Measurements from ENCODE around the gene CNTLN.
"Not testable (repeated sequence)": the region's sequence is repeated elsewhere in the genome, so short reads cannot be mapped to it uniquely, and the experiment has no call there.

Gene CNTLN

DNA sequence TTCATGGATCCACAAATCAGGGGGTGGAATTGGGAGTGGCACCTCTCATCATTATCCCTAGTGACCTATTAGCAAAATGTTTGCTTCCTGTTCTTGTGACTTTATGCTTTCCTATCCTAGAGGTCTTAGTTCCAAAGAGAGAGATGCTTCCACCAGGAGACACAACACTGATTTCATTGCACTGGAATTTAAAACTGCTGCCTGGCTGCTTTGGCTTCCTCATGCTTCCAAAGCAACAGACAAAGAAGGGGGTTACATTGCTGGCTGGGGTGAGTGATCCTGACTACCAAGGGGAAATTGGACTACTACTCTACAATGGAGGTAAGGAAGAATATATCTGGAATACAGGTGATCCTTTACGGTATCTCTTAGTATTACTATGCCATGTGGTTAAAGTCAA lies 374.9 kb downstream of the CNTLN start:
- H3K36me3 ChIP-seq: no peaks in the 10 kb centered on the region
- intact Hi-C loops (cut with DNase I; ENCODE audit: low total_unique reads): no loop called here
- H3K27me3 ChIP-seq: no peaks in the 10 kb centered on the region
- no peaks in the 10 kb centered on the region for H3K9me3 ChIP-seq
- TF ChIP-seq CTCF (IDR thresholded peaks at IDR 0.05): no peak
- no peaks in the 10 kb centered on the region for H3K4me1 ChIP-seq
- DNase-seq: no peak
- no peak overlapping the region for H3K27ac ChIP-seq
- no peak overlapping the region for H3K4me3 ChIP-seq

GRCh38 chr9:17519761-17520160 lies 384.9 kb downstream of the CNTLN start:
- H3K27ac ChIP-seq: no peak overlapping the region
- H3K9me3 ChIP-seq: no peaks in the 10 kb centered on the region
- intact Hi-C loops (cut with DNase I; ENCODE audit: low total_unique reads): no loop called here
- H3K4me3 ChIP-seq: no peak overlapping the region
- H3K4me1 ChIP-seq: no peaks in the 10 kb centered on the region
- H3K27me3 ChIP-seq: no peaks in the 10 kb centered on the region
- no peak for DNase-seq
- no peak for TF ChIP-seq CTCF (IDR thresholded peaks at IDR 0.05)
- H3K36me3 ChIP-seq: no peaks in the 10 kb centered on the region

DNA sequence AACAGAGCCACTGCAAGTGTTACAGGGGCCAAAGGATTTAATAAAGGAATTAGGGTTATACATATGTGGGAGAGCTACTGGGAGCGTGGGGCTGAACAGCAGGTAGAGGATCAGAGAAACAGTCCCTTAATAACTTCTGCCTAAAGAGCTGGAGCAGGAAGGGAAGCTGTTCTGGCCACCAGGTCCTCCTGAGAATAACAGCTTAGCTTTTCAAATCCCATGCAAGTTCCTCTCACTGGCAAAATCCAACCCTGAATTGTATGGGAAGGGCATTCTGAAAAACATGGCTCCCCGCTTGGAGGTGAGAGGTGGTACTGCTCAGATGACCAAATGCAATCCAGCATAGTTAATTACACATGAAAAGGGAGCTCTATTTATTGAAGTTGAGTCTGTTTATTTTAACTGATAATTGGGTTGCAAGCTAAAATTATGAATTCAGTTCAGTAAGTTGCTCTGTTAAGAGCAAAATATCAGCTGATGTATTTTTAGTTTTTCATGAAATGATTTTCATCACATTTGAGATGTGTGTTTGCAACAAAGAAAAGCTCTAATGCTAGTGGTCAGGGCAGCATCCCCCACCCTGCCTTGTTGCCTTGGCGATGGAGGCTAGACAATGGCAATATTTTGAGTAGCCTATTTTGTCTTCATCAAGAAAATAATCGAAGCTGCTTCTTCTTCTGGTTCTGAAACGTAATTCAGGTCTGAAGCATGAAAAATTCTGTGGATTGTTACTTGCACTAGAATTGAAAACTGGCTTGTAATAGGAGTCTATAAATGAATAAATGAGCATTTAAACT lies 385.6 kb downstream of the CNTLN start:
- intact Hi-C loops (cut with DNase I; ENCODE audit: low total_unique reads): no loop called here
- DNase-seq: no peak

GRCh38 chr9:17521100-17521855 lies 386.4 kb downstream of the CNTLN start:
- no peak for TF ChIP-seq CTCF (IDR thresholded peaks at IDR 0.05)
- Histone ChIP-seq H3K27me3 (no peaks in the 10 kb centered on the region), H3K4me3 (no peak overlapping the region), H3K27ac (no peak overlapping the region), H3K9me3 (no peaks in the 10 kb centered on the region), H3K4me1 (no peaks in the 10 kb centered on the region), H3K36me3 (no peaks in the 10 kb centered on the region)
- DNase-seq: no peak
- intact Hi-C loops (cut with DNase I; ENCODE audit: low total_unique reads): no loop called here

More for the DNA sequence above, 385.6 kb downstream of the CNTLN start:
- no peak for TF ChIP-seq CTCF (IDR thresholded peaks at IDR 0.05)
- H3K4me1 ChIP-seq: no peaks in the 10 kb centered on the region
- H3K27ac ChIP-seq: no peak overlapping the region
- no peaks in the 10 kb centered on the region for H3K27me3 ChIP-seq
- no peak overlapping the region for H3K4me3 ChIP-seq
- no peaks in the 10 kb centered on the region for H3K36me3 ChIP-seq
- H3K9me3 ChIP-seq: no peaks in the 10 kb centered on the region

DNA sequence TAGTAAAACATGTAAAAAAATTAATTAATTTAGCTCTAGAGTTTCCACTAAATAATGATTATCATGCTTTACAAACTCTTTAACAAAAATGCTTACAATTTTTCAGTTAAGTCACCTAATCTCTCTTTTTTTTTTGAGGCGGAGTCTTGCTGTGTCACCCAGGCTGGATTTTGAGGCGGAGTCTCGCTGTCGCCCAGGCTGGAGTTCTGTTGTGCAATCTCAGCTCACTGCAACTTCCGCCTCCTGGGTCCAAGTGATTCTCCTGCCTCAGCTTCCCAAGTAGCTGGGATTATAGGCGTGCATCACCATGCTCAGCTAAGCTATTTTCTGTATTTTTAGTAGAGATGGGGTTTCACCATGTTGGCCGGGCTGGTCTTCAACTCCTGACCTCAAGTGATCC lies 391.9 kb downstream of the CNTLN start:
- intact Hi-C loops (cut with DNase I; ENCODE audit: low total_unique reads): not testable (repeated sequence)

DNA sequence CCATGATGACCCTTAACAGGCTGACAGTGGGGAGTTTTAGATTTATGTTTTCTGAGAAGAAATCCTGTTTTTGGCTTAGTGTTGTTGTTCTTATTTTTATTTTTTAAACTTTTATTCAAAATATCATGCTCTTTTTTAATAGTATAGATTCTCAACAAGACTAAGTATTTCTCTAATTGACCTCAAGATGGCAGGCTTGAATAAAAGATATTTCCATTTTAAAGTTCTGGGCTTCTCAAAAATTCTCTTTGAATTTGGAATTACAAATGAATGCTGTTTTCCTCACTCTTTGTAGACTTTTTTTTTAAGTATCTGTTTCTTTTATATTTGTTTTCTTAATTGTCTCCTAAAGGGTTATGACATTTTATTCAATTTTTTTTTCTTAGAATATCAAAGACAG lies 394.0 kb downstream of the CNTLN start:
- DNase-seq: no peak
- H3K4me3 ChIP-seq: no peak overlapping the region
- intact Hi-C loops (cut with DNase I; ENCODE audit: low total_unique reads): no loop called here

More for the DNA sequence above, 391.9 kb downstream of the CNTLN start:
- H3K27me3 ChIP-seq, H3K9me3 ChIP-seq, H3K36me3 ChIP-seq, H3K4me3 ChIP-seq, DNase-seq, H3K4me1 ChIP-seq, H3K27ac ChIP-seq: not testable (repeated sequence)

More for the DNA sequence above, 394.0 kb downstream of the CNTLN start:
- H3K36me3 ChIP-seq: no peaks in the 10 kb centered on the region
- H3K27me3 ChIP-seq: no peaks in the 10 kb centered on the region
- H3K27ac ChIP-seq: no peak overlapping the region
- H3K9me3 ChIP-seq: no peaks in the 10 kb centered on the region
- H3K4me1 ChIP-seq: no peaks in the 10 kb centered on the region
- TF ChIP-seq CTCF (IDR thresholded peaks at IDR 0.05): no peak

Data from tibial artery (tissue), 4 donors.